Kidney epithelial cell (primary cell): ENCODE data around the gene ITGBL1. TPM values are rescaled to one million over a fixed set of nuclear protein-coding genes. Genes with fewer than 3 reads are reported as not detected.

Experiments used
- DNase-seq: peaks from one replicate; pipeline ENCODE4 v3.0.0-alpha.2; 2010; ENCODE audit warnings: low read depth
- H3K27me3 ChIP-seq: 2 replicates; pipeline ENCODE4 v1.6.0; 2011; ENCODE audit warnings: low read length; ENCODE audit not compliant: control insufficient read depth, insufficient read depth
- H3K36me3 ChIP-seq: 2 replicates; pipeline ENCODE4 v1.5.1; 2011; ENCODE audit warnings: low read length; ENCODE audit not compliant: control insufficient read depth, insufficient read depth
- H3K4me3 ChIP-seq: 2 replicates; pipeline ENCODE4 v1.5.1; 2011; ENCODE audit warnings: low read depth, mild to moderate bottlenecking, control low read depth, low read length
- total RNA-seq: library from RNA; depleted of rRNA; stranded (reverse); fragments of >200 nt; gene quantifications from 2 replicates; pipeline ENCODE4 v1.2.3, GENCODE V29; 2015
- TF ChIP-seq, protein P1 (sequence below): IDR thresholded peaks from 2 replicates; pipeline ENCODE4 v1.5.1; 2011; ENCODE audit warnings: mild to moderate bottlenecking, moderate library complexity, low read length, control low read depth, inconsistent platforms; ENCODE audit not compliant: insufficient read depth, poor library complexity, severe bottlenecking

The ITGBL1 gene
- total RNA-seq, 1 donor from 2014 or later: 0.21 TPM

GRCh38 chr13:101570410-101570809 lies 117.9 kb downstream of the ITGBL1 start:
- no peaks in the 10 kb centered on the region for H3K36me3 ChIP-seq
- no peak overlapping the region for H3K4me3 ChIP-seq
- TF ChIP-seq, protein P1, sequence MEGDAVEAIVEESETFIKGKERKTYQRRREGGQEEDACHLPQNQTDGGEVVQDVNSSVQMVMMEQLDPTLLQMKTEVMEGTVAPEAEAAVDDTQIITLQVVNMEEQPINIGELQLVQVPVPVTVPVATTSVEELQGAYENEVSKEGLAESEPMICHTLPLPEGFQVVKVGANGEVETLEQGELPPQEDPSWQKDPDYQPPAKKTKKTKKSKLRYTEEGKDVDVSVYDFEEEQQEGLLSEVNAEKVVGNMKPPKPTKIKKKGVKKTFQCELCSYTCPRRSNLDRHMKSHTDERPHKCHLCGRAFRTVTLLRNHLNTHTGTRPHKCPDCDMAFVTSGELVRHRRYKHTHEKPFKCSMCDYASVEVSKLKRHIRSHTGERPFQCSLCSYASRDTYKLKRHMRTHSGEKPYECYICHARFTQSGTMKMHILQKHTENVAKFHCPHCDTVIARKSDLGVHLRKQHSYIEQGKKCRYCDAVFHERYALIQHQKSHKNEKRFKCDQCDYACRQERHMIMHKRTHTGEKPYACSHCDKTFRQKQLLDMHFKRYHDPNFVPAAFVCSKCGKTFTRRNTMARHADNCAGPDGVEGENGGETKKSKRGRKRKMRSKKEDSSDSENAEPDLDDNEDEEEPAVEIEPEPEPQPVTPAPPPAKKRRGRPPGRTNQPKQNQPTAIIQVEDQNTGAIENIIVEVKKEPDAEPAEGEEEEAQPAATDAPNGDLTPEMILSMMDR: no peak
- DNase-seq: no peak
- H3K27me3 ChIP-seq: no peaks in the 10 kb centered on the region

GRCh38 chr13:101572456-101572855 lies 120.0 kb downstream of the ITGBL1 start:
- TF ChIP-seq, protein P1: no peak
- no peak for DNase-seq
- H3K4me3 ChIP-seq: no peak overlapping the region
- no peaks in the 10 kb centered on the region for H3K27me3 ChIP-seq
- no peaks in the 10 kb centered on the region for H3K36me3 ChIP-seq

GRCh38 chr13:101575581-101575980 lies 123.1 kb downstream of the ITGBL1 start:
- Histone ChIP-seq H3K36me3 (no peaks in the 10 kb centered on the region), H3K4me3 (no peak overlapping the region), H3K27me3 (no peaks in the 10 kb centered on the region)
- DNase-seq: no peak
- TF ChIP-seq, protein P1: no peak

DNA sequence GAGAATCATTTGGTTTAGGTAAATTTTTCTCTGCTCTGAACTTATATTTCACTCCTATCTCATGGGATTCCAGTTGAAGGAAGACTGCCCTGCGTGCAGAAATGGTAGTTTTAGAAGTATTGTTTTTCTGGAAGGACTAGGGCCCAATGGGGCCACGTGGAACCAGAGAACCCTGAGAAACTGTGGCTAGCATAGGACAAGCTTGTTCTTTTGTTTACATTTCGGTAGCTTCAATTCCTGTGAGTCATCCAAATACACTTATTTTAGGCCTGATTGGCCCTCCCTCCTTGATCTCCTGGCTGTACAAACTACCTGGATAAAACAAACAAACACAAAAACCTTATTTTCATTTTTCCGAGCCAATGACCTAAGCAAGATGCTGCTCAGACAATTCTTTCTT lies 124.0 kb downstream of the ITGBL1 start:
- TF ChIP-seq, protein P1: no peak
- no peaks in the 10 kb centered on the region for H3K27me3 ChIP-seq
- H3K36me3 ChIP-seq: no peaks in the 10 kb centered on the region
- H3K4me3 ChIP-seq: no peak overlapping the region
- DNase-seq: no peak

DNA sequence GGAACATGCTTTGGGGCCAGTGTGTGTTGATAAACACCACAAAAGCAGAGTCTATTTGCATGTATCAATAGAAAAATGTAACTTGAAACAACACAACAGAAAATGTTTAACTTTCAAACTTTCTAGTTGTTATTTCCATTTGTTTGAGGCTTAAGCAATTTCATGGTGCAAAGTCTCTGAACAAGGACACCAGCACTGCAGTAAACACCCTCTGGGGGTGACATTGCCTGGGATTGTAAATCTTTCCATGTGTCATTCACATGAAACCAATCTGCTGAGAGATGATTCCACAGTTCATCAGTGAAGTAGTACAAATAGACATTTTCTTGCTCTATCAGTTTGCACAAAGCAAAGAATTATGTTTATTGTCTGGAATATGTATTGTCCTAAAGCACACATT lies 124.5 kb downstream of the ITGBL1 start:
- Histone ChIP-seq H3K27me3 (no peaks in the 10 kb centered on the region), H3K36me3 (no peaks in the 10 kb centered on the region), H3K4me3 (no peak overlapping the region)
- DNase-seq: no peak
- TF ChIP-seq, protein P1: no peak

DNA sequence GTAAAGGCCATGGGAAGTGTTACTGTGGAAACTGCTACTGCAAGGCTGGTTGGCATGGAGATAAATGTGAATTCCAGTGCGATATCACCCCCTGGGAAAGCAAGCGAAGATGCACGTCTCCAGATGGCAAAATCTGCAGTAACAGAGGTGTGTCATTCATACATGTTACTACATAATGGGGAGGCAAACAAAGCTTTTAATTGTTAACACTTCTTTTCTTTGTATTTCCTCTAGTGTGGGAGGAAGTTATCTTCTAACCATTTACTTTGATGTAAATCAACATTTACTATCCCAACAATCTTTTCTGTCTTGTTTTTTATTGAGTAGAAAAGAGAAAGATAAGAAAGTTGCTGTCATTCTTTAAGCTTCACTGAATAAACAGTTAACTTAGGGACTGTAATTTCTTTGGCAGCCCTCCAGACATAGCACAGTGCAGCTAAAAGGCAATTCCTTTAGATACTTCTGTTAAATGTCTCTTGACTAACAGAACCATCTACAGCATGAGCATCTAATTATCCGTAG lies 126.9 kb downstream of the ITGBL1 start:
- Histone ChIP-seq H3K36me3 (no peaks in the 10 kb centered on the region), H3K27me3 (no peaks in the 10 kb centered on the region), H3K4me3 (no peak overlapping the region)
- TF ChIP-seq, protein P1: no peak
- DNase-seq: peak; percentile 43
